Stimulated activated CD8-positive, alpha-beta memory T cell treated with anti-CD3 and anti-CD28 coated beads, Interleukin-15, amount 100 ng/mL, for 1 hour (primary cell): ENCODE measurements around the gene UNCX.
"Not testable (repeated sequence)": the region's sequence is repeated elsewhere in the genome, so short reads cannot be mapped to it uniquely, and the experiment has no call there.

Experiments
- DNase-seq: peaks from one replicate; pipeline ENCODE4 v3.0.0-alpha.2; 2020; ENCODE audit warnings: low read depth

The UNCX gene

DNA sequence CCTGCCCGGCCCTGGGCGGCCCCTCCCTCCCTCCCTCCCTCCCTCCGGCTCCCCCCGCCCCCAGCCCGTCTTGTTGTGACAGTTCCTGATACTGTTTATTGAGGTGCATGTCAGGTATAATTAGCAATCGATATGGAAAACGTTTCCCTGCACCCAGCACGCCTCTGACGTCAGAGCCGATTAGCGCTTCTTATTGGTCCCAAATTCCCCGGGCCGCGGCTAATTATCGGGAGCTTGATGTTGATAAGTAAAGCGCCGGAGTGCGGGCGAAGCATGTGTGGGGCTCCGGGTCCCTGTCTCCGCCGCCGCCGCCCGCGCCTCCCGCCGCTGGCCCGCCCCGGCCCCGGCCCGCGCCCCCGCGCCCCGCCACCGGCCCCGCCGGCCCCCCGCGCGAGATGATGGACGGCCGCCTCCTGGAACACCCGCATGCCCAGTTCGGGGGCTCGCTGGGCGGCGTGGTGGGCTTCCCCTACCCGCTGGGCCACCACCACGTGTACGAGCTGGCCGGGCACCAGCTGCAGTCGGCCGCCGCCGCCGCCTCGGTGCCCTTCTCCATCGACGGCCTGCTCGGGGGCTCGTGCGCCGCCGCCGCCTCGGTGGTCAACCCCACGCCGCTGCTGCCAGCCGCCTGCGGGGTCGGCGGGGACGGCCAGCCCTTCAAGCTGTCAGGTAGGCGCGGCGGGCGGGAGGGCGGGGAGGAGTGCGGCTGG is at the start of gene UNCX:
Gene UNCX (plus strand): TSS at position 250 of the 710 bp plus-strand sequence. CDS start 146 bp downstream, at position 396.
- DNase-seq = no peak

- DNase-seq = no peak
These were observed 45.5 kb upstream of the UNCX start for GRCh38 chr7:1187127-1187526.

- DNase-seq = no peak
These were observed 43.9 kb upstream of the UNCX start for GRCh38 chr7:1188720-1189294.

- no peak for DNase-seq
These were observed 42.5 kb upstream of the UNCX start for GRCh38 chr7:1189986-1190772.

DNA sequence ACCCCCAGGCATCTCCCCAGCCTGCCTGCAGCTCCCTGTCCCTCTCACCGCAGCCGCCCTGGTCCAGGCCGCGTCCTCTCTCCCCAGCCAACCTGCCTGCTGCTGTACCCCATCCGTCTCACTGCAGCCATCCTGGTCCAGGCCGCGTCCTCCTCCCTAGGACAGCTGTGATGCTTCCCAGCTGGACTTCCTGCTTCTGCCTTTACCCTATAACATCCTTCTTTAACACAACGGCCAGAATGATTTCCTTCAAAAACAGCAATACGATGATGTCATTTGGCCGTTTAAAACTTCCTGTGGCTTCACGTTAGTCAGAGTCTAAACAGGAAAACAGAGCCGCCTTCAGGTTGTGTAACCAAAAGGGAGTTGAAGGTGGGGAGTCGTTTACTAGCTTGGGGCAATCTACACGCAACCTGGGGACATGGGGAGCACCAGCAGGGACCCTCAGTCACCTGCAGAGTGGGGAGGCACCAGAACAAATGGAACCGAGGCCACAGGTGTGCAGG is 40.4 kb upstream of the UNCX start:
- DNase-seq = no peak

DNA sequence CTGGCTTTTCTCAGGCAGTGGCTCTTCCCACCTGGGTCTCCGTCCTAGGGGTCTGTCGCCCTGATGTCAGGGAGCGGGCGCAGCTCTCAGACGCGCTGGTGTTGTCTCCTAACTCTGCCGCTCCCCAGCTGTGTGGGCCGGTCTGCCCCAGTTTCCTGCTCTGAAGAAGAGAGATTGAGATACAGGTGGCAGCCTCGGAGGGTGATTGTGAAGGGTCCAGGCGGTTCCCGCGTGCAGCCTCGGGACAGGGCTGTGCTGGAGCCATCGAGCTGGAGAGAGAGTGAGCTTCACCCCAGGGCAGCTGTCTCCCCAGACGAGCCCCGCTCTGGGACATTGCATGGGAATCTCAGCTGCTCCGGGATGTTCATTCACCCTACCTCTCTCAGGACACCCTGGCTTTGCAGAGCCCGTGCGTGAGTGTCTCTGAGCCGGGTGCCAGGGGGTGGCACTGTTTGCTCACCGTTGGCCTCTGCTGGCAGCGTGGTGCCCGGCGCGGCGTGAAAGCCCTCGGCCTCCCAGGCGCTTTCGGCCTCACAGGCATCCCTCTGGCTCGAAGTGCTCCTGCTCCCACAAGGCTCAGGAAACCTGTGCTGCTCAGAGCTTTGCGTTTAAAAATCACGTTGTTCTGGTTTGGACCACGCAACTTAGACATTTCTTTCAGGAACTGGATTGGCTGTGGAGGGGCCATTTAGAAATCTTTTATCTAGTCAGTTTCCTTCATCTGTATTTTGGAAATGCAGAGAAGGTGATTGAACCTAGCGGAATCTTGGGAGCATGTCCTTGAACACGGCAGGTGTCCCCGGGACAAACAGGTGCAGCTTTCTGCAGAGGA is 38.9 kb upstream of the UNCX start:
- no peak for DNase-seq

DNA sequence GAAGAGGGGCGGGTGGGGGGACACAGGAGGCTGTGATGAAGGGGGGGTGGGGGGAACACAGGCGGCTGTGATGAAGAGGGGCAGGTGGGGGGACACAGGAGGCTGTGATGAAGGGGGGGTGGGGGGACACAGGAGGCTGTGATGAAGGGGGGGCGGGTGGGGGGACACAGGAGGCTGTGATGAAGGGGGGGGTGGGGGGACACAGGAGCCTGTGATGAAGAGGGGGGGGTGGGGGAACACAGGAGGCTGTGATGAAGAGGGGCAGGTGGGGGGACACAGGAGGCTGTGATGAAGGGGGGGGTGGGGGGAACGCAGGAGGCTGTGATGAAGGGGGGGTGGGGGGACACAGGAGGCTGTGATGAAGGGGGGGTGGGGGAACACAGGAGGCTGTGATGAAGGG is 36.2 kb upstream of the UNCX start:
- DNase-seq = not testable (repeated sequence)

DNA sequence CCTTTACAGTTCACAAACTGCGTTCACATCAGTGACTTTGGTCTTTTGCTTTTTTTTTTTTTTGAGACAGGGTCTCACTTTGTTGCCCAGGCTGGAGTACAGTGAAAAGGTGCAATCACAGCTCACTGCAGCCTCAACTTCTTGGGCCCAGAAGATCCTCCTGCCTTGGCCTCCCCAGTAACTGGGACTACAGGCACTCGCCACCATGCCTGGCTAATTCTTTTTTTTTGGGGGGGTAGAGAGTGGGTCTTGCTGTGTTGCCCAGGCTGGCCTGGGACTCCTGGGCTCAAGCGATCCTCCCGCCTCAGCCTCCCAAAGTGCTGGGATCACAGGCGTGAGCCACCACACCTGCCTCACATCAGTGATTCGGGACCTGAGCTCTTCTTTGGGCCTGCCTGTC is 35.7 kb upstream of the UNCX start:
- no peak for DNase-seq

GRCh38 chr7:1197997-1198625 is 34.6 kb upstream of the UNCX start:
- no peak for DNase-seq

DNA sequence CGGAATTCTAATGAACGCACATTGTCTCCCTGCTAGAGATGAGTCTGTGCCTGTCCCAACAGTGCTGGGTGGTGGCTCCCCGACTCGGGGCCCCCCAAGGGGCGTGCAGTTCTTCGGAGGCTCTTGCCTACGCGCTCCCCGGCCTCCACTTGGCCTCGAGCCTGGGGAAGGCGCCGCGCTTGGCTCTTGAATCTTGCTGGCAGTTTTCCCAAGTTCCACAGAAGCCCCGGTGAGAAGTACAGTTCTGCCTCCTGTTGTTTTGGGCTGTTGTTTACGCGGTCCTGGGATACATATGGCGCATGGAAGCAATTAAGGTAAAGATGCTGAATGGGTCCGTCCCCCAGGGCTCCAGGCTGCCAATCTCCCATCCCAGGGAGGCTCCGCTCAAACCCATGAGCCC is 32.6 kb upstream of the UNCX start:
- DNase-seq = no peak

DNA sequence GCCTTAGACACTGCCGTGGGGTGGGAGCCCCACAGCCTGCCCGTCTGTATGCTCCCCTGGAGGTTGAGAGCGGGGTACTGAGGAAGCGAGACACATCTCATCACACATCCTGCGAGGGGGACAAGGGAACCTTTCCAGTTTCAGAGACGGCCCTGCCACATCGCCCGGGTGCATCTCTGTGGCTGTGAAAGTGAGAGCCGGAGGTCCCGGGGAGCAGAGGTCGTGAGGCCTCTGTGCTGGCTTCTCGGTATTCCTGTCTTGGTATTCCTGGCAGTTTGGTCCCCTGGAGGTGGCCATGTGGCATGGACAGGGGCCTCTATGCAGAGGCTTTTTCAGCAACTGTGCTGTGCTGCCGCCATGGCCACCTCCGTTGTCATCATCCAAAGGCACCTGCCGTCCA is 30.8 kb upstream of the UNCX start:
- DNase-seq = no peak

- not testable (repeated sequence) for DNase-seq
These were observed 29.8 kb upstream of the UNCX start for GRCh38 chr7:1202914-1203313.

GRCh38 chr7:1204460-1205140 is 28.1 kb upstream of the UNCX start:
- no peak for DNase-seq

- DNase-seq = not testable (repeated sequence)
These were observed 26.9 kb upstream of the UNCX start for GRCh38 chr7:1205742-1206141.

GRCh38 chr7:1209097-1209496 is 23.6 kb upstream of the UNCX start:
- DNase-seq = no peak

DNA sequence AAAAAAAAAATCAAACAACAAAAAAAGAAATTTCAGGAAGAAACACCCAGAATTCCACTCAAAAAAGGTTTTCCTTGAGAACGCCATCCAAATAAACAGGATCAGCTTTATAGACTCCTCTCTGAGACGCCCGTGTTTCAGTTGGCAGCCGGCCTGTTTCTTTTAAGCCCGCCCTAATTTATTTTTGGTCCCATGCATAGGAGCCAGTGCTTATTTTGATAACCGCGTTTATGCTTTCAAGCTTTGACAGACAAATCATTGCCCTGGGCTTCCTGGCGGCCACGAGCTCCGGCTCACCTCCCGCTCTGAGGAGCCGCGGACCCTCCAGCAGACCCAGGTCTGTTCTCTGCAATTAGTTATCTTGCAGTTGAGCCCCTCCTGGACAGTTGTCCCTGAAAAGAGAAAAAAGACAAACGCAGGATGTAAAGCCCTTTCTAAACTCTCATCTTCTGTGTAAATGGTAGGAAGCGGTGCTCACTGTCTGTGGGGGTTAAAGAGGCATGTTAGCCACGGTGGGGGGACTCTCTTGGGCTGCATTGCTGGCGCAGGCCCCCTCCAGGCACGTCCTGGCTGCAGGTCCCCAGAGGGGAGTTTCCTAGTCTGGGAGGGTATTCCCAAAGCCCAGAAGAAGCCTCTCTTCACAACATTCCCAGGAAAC is 22.2 kb upstream of the UNCX start:
- DNase-seq = no peak

DNA sequence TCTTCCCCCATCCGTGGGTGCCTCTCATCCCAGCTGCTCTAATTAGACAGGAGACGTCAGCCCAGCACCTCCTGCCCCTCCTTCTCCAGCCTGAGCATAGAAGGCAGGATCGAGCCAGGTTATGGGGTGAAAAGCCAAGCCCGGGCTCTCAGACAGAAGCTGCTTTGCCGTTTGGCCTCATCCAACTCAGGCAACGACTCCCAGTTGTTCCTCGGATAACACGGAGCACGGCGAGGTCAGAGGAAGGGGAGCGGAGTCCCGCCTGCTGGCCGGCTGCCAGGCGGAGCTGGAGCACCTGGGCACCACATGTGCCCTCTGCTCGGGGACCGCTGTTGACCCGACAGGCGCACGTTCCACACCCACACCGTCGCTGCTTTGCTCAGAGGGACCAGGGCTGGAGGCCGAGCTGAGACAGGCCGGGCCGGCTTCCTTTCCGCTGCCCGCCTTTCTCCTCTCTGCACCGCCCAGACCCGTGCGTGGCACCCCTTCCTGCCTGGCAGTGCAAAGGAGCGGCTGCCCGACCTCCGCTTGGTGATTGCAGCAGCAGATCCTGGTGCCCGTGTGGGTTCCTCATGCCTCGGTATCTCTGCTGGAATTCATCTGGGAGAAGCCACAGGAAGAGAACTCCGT is 21.6 kb upstream of the UNCX start:
- no peak for DNase-seq

GRCh38 chr7:1211611-1212010 is 21.1 kb upstream of the UNCX start:
- no peak for DNase-seq

DNA sequence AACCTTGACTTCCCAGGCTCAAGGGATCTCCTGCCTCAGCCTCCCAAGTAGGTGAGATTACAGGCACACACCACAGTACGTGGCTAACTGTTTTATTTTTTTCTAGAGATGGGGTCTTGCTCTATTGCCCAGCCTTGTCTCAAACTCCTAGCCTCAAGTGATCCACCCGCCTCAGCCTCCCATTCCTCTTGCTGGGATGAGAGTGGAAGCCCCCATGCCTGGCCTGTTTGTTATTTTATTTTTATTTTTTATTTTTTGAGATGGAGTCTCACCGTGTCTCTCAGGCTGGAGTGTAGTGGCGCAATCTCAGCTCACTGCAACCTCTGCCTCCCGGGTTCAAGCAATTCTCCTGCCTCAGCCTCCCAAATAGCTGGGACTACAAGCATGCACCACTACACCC is 20.6 kb upstream of the UNCX start:
- not testable (repeated sequence) for DNase-seq

DNA sequence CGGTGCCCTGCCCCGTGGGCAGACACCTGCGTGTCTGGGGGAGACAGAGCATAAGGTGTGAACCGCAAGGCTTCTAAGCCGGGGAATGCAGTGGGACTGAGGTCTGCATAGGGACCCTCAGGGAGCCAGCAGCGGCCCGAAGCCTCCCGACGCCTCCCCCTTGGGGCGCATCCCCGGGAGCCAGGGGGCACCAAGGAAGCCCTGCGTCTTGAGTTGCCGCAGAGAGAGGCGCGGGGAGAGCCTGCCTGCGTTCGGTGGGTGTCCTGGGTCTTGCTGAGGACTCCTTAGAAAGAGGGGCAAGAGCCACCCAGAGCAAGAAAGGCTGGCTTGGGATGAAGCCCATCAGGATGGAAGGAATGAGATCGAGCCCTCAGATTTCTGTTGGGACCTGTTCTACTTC is 18.2 kb upstream of the UNCX start:
- DNase-seq = no peak
